HL-60 (cell line): Measurements from ENCODE around the gene LAMA5.

Experiments
- DNase-seq, 2 experiments: peaks; one replicate each; pipeline ENCODE4 v3.0.0-alpha.2; 2010 to 2020; ENCODE audit warnings: low read depth in 1 of 2, low spot score in 1 of 2
- H3K27ac ChIP-seq: fragments of 250-450 bp; sonication (Bioruptor Pico); replicated peaks from 2 replicates; pipeline ENCODE4 v1.5.1; 2020; ENCODE audit warnings: mild to moderate bottlenecking, moderate library complexity
- H3K27me3 ChIP-seq: fragments of 250-450 bp; sonication (Bioruptor Pico); 2 replicates; pipeline ENCODE4 v1.5.1; 2021; ENCODE audit warnings: mild to moderate bottlenecking, moderate library complexity; ENCODE audit not compliant: insufficient read depth, poor library complexity, severe bottlenecking
- H3K4me3 ChIP-seq: replicated peaks from 2 replicates; pipeline ENCODE4 v1.5.1; 2011; ENCODE audit warnings: mild to moderate bottlenecking, control low read depth, low read length; ENCODE audit not compliant: insufficient read depth
- CTCF ChIP-seq: IDR thresholded peaks from one replicate; pipeline ENCODE4 v1.5.1; 2011; ENCODE audit warnings: low read length, control low read depth, inconsistent platforms; ENCODE audit not compliant: insufficient read depth
- GABPA ChIP-seq: IDR thresholded peaks from 2 replicates; pipeline ENCODE4 v1.6.1; 2012; ENCODE audit warnings: low read depth
- POLR2AphosphoS5 ChIP-seq: IDR thresholded peaks from 2 replicates; pipeline ENCODE4 v1.6.1; 2012; ENCODE audit warnings: low read depth
- SPI1 ChIP-seq: IDR thresholded peaks from 2 replicates; pipeline ENCODE4 v1.6.1; 2012; ENCODE audit warnings: low read depth, mild to moderate bottlenecking, borderline replicate concordance
- TF ChIP-seq, protein P1 (sequence below): IDR thresholded peaks from 2 replicates; pipeline ENCODE4 v1.6.1; 2012; ENCODE audit warnings: low read depth; ENCODE audit not compliant: insufficient replicate concordance

LAMA5 gene

DNA sequence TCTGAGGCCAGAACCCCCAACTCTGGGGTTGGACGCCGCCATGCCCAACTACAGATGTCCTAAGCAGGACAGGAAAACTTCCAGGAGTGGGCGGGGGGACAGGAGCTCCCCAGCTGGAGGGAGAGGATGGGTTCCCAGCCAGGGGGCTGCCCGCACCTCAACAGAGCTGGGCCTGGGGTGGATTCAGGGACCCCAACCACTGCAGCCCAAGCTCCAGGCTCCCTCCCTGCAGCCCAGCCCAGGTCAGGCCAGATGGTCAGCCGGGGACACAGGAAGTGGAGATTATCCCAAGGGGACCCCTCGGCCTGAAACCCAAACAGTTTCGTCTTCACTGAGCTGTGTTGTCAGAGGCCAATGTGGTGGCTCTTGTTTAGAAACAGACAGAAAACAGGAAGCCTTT, 9.4 kb downstream of the LAMA5 start:
- TF ChIP-seq CTCF (no peak), POLR2AphosphoS5 (no peak), GABPA (no peak), SPI1 (no peak)
- TF ChIP-seq, protein P1, sequence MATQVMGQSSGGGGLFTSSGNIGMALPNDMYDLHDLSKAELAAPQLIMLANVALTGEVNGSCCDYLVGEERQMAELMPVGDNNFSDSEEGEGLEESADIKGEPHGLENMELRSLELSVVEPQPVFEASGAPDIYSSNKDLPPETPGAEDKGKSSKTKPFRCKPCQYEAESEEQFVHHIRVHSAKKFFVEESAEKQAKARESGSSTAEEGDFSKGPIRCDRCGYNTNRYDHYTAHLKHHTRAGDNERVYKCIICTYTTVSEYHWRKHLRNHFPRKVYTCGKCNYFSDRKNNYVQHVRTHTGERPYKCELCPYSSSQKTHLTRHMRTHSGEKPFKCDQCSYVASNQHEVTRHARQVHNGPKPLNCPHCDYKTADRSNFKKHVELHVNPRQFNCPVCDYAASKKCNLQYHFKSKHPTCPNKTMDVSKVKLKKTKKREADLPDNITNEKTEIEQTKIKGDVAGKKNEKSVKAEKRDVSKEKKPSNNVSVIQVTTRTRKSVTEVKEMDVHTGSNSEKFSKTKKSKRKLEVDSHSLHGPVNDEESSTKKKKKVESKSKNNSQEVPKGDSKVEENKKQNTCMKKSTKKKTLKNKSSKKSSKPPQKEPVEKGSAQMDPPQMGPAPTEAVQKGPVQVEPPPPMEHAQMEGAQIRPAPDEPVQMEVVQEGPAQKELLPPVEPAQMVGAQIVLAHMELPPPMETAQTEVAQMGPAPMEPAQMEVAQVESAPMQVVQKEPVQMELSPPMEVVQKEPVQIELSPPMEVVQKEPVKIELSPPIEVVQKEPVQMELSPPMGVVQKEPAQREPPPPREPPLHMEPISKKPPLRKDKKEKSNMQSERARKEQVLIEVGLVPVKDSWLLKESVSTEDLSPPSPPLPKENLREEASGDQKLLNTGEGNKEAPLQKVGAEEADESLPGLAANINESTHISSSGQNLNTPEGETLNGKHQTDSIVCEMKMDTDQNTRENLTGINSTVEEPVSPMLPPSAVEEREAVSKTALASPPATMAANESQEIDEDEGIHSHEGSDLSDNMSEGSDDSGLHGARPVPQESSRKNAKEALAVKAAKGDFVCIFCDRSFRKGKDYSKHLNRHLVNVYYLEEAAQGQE: no peak
- H3K27ac ChIP-seq: no peak overlapping the region
- no peak overlapping the region for H3K4me3 ChIP-seq

DNA sequence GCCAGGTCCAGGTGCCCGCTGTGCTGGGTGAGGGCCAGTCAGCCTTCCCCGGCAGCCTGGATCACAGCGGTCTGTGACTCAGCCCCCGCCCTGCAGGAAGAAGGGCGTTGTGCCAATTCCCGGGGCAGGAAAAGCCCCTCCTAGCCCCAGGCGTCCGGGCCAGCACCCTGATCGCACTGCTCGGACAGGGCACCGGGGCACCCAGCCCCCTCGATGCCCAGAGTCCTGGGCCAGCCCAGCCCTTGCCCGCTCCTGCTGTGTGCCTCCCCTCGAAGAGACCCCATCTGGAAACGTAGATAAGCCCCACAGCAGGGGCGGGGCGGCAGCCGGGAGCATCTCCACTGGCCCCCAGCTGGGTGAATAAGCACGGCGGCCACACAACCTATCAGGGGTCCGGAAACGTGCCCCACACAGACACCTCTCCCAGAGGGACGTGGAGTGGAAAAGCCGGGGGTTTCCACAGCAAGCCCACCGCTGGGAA, 9.9 kb downstream of the LAMA5 start:
- no peak overlapping the region for H3K27ac ChIP-seq
- H3K4me3 ChIP-seq: no peak overlapping the region
- DNase-seq: no peak
- H3K27me3 ChIP-seq: peaks cover 27% of the 10 kb centered on the region
- no peak for TF ChIP-seq GABPA
- TF ChIP-seq, protein P1: no peak
- no peak for TF ChIP-seq CTCF
- TF ChIP-seq SPI1: no peak
- TF ChIP-seq POLR2AphosphoS5: no peak

More for the DNA sequence above, 9.4 kb downstream of the LAMA5 start:
- DNase-seq: no peak
- H3K27me3 ChIP-seq: peaks cover 27% of the 10 kb centered on the region

GRCh38 chr20:62356589-62357186, 10.4 kb downstream of the LAMA5 start:
- no peak for TF ChIP-seq CTCF
- no peak for TF ChIP-seq SPI1
- TF ChIP-seq, protein P1: no peak
- TF ChIP-seq GABPA: no peak
- no peak for TF ChIP-seq POLR2AphosphoS5
- H3K27ac ChIP-seq: no peak overlapping the region
- H3K27me3 ChIP-seq: peaks cover 27% of the 10 kb centered on the region
- DNase-seq: no peak
- no peak overlapping the region for H3K4me3 ChIP-seq
